KOPT-K1 (cell line): ENCODE measurements around the gene GPR142.

Experiments used
- H3K27ac ChIP-seq: fragments of 200-600 bp; sonication (generic); 2 replicates; pipeline ENCODE4 v1.5.1; 2016; ENCODE audit warnings: antibody characterized with exemption, mild to moderate bottlenecking, low read depth, low read length; ENCODE audit not compliant: poor library complexity, severe bottlenecking
- H3K36me3 ChIP-seq: fragments of 200-600 bp; sonication (generic); 2 replicates; pipeline ENCODE4 v1.5.1; 2017; ENCODE audit warnings: antibody characterized with exemption, mild to moderate bottlenecking, low read length, moderate library complexity; ENCODE audit not compliant: insufficient read depth
- H3K9me3 ChIP-seq: fragments of 200-600 bp; sonication (generic); 2 replicates; pipeline ENCODE4 v1.5.1; 2017; ENCODE audit warnings: antibody characterized with exemption, low read length, mild to moderate bottlenecking; ENCODE audit not compliant: insufficient read depth, poor library complexity, severe bottlenecking

The GPR142 gene

GRCh38 chr17:74367206-74367605 lies at the start of gene GPR142:
Gene GPR142 (plus strand): TSS chr17:74367506. CDS start chr17:74369541, 2,035 bp downstream.
- Histone ChIP-seq H3K27ac (no peak within 1 kb of the TSS), H3K9me3 (no peaks in the 10 kb centered on the region), H3K36me3 (no peaks in the 10 kb centered on the region)

GRCh38 chr17:74318391-74318790 lies 48.9 kb upstream of the GPR142 start:
- Histone ChIP-seq H3K9me3 (no peaks in the 10 kb centered on the region), H3K27ac (no peak overlapping the region), H3K36me3 (no peaks in the 10 kb centered on the region)

- no peaks in the 10 kb centered on the region for H3K36me3 ChIP-seq
- H3K27ac ChIP-seq: no peak overlapping the region
- no peaks in the 10 kb centered on the region for H3K9me3 ChIP-seq
Measured at GRCh38 chr17:74324521-74324920, 42.8 kb upstream of the GPR142 start.

- Histone ChIP-seq H3K9me3 (no peaks in the 10 kb centered on the region), H3K27ac (no peak overlapping the region), H3K36me3 (no peaks in the 10 kb centered on the region)
Measured at GRCh38 chr17:74325376-74325742, 41.9 kb upstream of the GPR142 start.

- Histone ChIP-seq H3K27ac (no peak within 1 kb of the TSS), H3K36me3 (no peaks in the 10 kb centered on the region), H3K9me3 (no peaks in the 10 kb centered on the region)
Measured at GRCh38 chr17:74325743-74326379, 41.4 kb upstream of the GPR142 start, which contains the start of gene KIF19. Gene KIF19 (plus strand): TSS chr17:74326226. CDS start chr17:74326350, 124 bp downstream.

GRCh38 chr17:74326506-74326905 lies 40.8 kb upstream of the GPR142 start:
- Histone ChIP-seq H3K36me3 (no peaks in the 10 kb centered on the region), H3K9me3 (no peaks in the 10 kb centered on the region)

GRCh38 chr17:74328487-74328886 lies 38.8 kb upstream of the GPR142 start:
- H3K36me3 ChIP-seq: no peaks in the 10 kb centered on the region
- no peak overlapping the region for H3K27ac ChIP-seq
- H3K9me3 ChIP-seq: no peaks in the 10 kb centered on the region

More at GRCh38 chr17:74326506-74326905, 40.8 kb upstream of the GPR142 start:
- no peak overlapping the region for H3K27ac ChIP-seq

GRCh38 chr17:74329378-74329777 lies 37.9 kb upstream of the GPR142 start:
- H3K36me3 ChIP-seq: no peaks in the 10 kb centered on the region
- no peak overlapping the region for H3K27ac ChIP-seq
- H3K9me3 ChIP-seq: no peaks in the 10 kb centered on the region

- Histone ChIP-seq H3K9me3 (no peaks in the 10 kb centered on the region), H3K27ac (no peak overlapping the region)
Measured at GRCh38 chr17:74330446-74330845, 36.9 kb upstream of the GPR142 start.

GRCh38 chr17:74332017-74332650 lies 35.2 kb upstream of the GPR142 start:
- no peaks in the 10 kb centered on the region for H3K9me3 ChIP-seq
- no peak overlapping the region for H3K27ac ChIP-seq
- no peaks in the 10 kb centered on the region for H3K36me3 ChIP-seq

More at GRCh38 chr17:74330446-74330845, 36.9 kb upstream of the GPR142 start:
- H3K36me3 ChIP-seq: no peaks in the 10 kb centered on the region

- no peak overlapping the region for H3K27ac ChIP-seq
- H3K9me3 ChIP-seq: no peaks in the 10 kb centered on the region
- H3K36me3 ChIP-seq: no peaks in the 10 kb centered on the region
Measured at GRCh38 chr17:74332763-74333283, 34.5 kb upstream of the GPR142 start.

GRCh38 chr17:74334393-74335039 lies 32.8 kb upstream of the GPR142 start:
- no peak overlapping the region for H3K27ac ChIP-seq
- no peaks in the 10 kb centered on the region for H3K36me3 ChIP-seq
- no peaks in the 10 kb centered on the region for H3K9me3 ChIP-seq

- no peak overlapping the region for H3K27ac ChIP-seq
- no peaks in the 10 kb centered on the region for H3K36me3 ChIP-seq
- H3K9me3 ChIP-seq: no peaks in the 10 kb centered on the region
Measured at GRCh38 chr17:74335529-74336062, 31.7 kb upstream of the GPR142 start.

- no peaks in the 10 kb centered on the region for H3K36me3 ChIP-seq
- H3K27ac ChIP-seq: no peak overlapping the region
- no peaks in the 10 kb centered on the region for H3K9me3 ChIP-seq
Measured at GRCh38 chr17:74336307-74336706, 31.0 kb upstream of the GPR142 start.

- Histone ChIP-seq H3K9me3 (no peaks in the 10 kb centered on the region), H3K36me3 (no peaks in the 10 kb centered on the region), H3K27ac (no peak overlapping the region)
Measured at GRCh38 chr17:74337834-74338500, 29.3 kb upstream of the GPR142 start.
